Smooth muscle cell of the brain vasculature (primary cell): ENCODE measurements around the gene ZNF761.
"Not testable (repeated sequence)": the region's sequence is repeated elsewhere in the genome, so short reads cannot be mapped to it uniquely, and the experiment has no call there.

ENCODE experiments used
- DNase-seq: peaks from one replicate; pipeline ENCODE4 v3.0.0-alpha.2; 2012; ENCODE audit warnings: low read depth, low spot score

Gene ZNF761

GRCh38 chr19:53431399-53432087 is at the start of gene ZNF761:
ZNF761 (plus strand) TSS chr19:53431984; CDS start chr19:53447269, 15,285 bp downstream.
- DNase-seq = peak; percentile 76

- DNase-seq = no peak
Observed at GRCh38 chr19:53388168-53388567, 43.6 kb upstream of the ZNF761 start.

GRCh38 chr19:53388904-53389303 is 42.9 kb upstream of the ZNF761 start:
- no peak for DNase-seq

GRCh38 chr19:53389571-53389970 is 42.2 kb upstream of the ZNF761 start:
- no peak for DNase-seq

GRCh38 chr19:53389978-53390377 is 41.8 kb upstream of the ZNF761 start:
- DNase-seq = no peak

GRCh38 chr19:53394522-53394973 is 37.2 kb upstream of the ZNF761 start:
- DNase-seq = no peak

GRCh38 chr19:53394974-53395839 is 36.6 kb upstream of the ZNF761 start, which contains the start of gene ZNF765:
ZNF765 (plus strand) TSS chr19:53395149; CDS start chr19:53398016, 2,867 bp downstream.
- DNase-seq = peak; percentile 83

- not testable (repeated sequence) for DNase-seq
Observed at GRCh38 chr19:53395840-53396524, 35.8 kb upstream of the ZNF761 start.

- DNase-seq = no peak
Observed at GRCh38 chr19:53396525-53396868, 35.3 kb upstream of the ZNF761 start.

GRCh38 chr19:53397918-53398317 is 33.9 kb upstream of the ZNF761 start:
- not testable (repeated sequence) for DNase-seq

- no peak for DNase-seq
Observed at GRCh38 chr19:53409505-53410204, 22.1 kb upstream of the ZNF761 start.

GRCh38 chr19:53420520-53421315 is 11.1 kb upstream of the ZNF761 start:
- DNase-seq = not testable (repeated sequence)

- DNase-seq = no peak
Observed at GRCh38 chr19:53422551-53422950, 9.2 kb upstream of the ZNF761 start.

- not testable (repeated sequence) for DNase-seq
Observed at GRCh38 chr19:53423074-53423473, 8.7 kb upstream of the ZNF761 start.

- not testable (repeated sequence) for DNase-seq
Observed at GRCh38 chr19:53423680-53424079, 8.1 kb upstream of the ZNF761 start.

GRCh38 chr19:53424968-53425597 is 6.7 kb upstream of the ZNF761 start:
- no peak for DNase-seq

GRCh38 chr19:53432088-53432661 is 391 bp downstream of the ZNF761 start:
- no peak for DNase-seq

GRCh38 chr19:53443809-53444208 is 12.0 kb downstream of the ZNF761 start:
- DNase-seq = not testable (repeated sequence)

- DNase-seq = not testable (repeated sequence)
Observed at GRCh38 chr19:53447196-53447595, 15.4 kb downstream of the ZNF761 start.

- DNase-seq = no peak
Observed at GRCh38 chr19:53455828-53456227, 24.0 kb downstream of the ZNF761 start.
